HepG2 (cell line): ENCODE data around the gene PLEKHA6. TPM values are rescaled to one million over a fixed set of nuclear protein-coding genes. Genes with fewer than 3 reads are reported as not detected.

Experiments
- ATAC-seq: fragments of 200-7000 bp; cut with Tn5 transposase; 3 replicates; pipeline ENCODE4 v1.9.1; 2020; ENCODE audit warnings: mild to moderate bottlenecking, moderate library complexity
- BruUV-seq: library from RNA; stranded (reverse); fragments of 400-500 nt; replicated peaks from 2 replicates; lab custom pipeline; 2021; lab: Mats Ljungman, UMichigan
- CTCF ChIA-PET: fragments of 300-600 bp; formaldehyde crosslinking; extraction: SDS; loops from one replicate; lab custom pipeline; 2021; ENCODE audit warnings: low total read pairs, inconsistent platforms, low intra/inter-chr PET ratio; lab: Yijun Ruan, JAX
- POLR2A ChIA-PET: fragments of 350-600 bp; sonication (Branson Sonifier 250); formaldehyde crosslinking; loops from one replicate; lab custom pipeline; 2020; ENCODE audit warnings: antibody characterized with exemption, inconsistent platforms; lab: Yijun Ruan, JAX
- DNase-seq: peaks from one replicate; pipeline ENCODE4 v3.0.0-alpha.2; 2015; ENCODE audit warnings: low spot score
- FAIRE-seq: peaks from 3 replicates; lab custom pipeline; 2011; peaks lifted over from hg19 to GRCh38; lab: Jason Lieb, UNC
- H2AFZ ChIP-seq: one replicate; pipeline ENCODE4 v1.6.1; 2011; ENCODE audit warnings: low read length, inconsistent platforms
- H3K27ac ChIP-seq: fragments of 300-600 bp; 3 replicates; pipeline ENCODE4 v1.8.0; 2011; ENCODE audit warnings: mixed run types, mild to moderate bottlenecking, mixed read lengths, low read length, inconsistent platforms; ENCODE audit not compliant: insufficient read depth; ENCODE audit errors: extremely low read length
- H3K27me3 ChIP-seq, 2 experiments: fragments of 200-600 bp in 1 of 2; 2 replicates in 1 of 2; 3 replicates in 1 of 2; pipeline versions ENCODE4 v1.6.0 to v1.8.0; 2011; ENCODE audit warnings: low read length in 2 of 2, mild to moderate bottlenecking in 2 of 2, moderate library complexity in 2 of 2, inconsistent platforms in 1 of 2; ENCODE audit not compliant: insufficient read depth in 2 of 2, control insufficient read depth in 1 of 2
- H3K36me3 ChIP-seq, 2 experiments: fragments of 200-600 bp in 1 of 2; replicated peaks in 1 of 2; 2 replicates in 1 of 2; 3 replicates in 1 of 2; pipeline versions ENCODE4 v1.5.1 to v1.8.0; 2011; ENCODE audit warnings: low read length in 2 of 2, inconsistent platforms in 1 of 2; ENCODE audit not compliant: insufficient read depth in 2 of 2, control insufficient read depth in 1 of 2
- H3K4me1 ChIP-seq: 2 replicates; pipeline ENCODE4 v1.5.1; 2012; ENCODE audit warnings: low read length, inconsistent platforms; ENCODE audit not compliant: insufficient read depth
- H3K4me2 ChIP-seq: 2 replicates; pipeline ENCODE4 v1.6.0; 2011; ENCODE audit warnings: low read depth, low read length, inconsistent platforms
- H3K4me3 ChIP-seq, 3 experiments: fragments of 200-600 bp in 1 of 3; sonication (generic), shearing (Covaris generic) in 1 of 3; replicated peaks in 1 of 3; 2 replicates each; pipeline ENCODE4 v1.5.1; 2011 to 2016; ENCODE audit warnings: low read length in 3 of 3, inconsistent platforms in 2 of 3, low read depth in 2 of 3, mild to moderate bottlenecking in 2 of 3, control low read depth in 1 of 3, mixed read lengths in 1 of 3; ENCODE audit not compliant: insufficient read depth in 1 of 3
- H3K79me2 ChIP-seq: one replicate; pipeline ENCODE4 v1.6.1; 2011; ENCODE audit warnings: low read length, inconsistent platforms; ENCODE audit not compliant: insufficient read depth
- H3K9ac ChIP-seq: 2 replicates; pipeline ENCODE4 v1.6.0; 2011; ENCODE audit warnings: mild to moderate bottlenecking, low read depth, low read length, inconsistent platforms; ENCODE audit not compliant: insufficient read depth
- H3K9me3 ChIP-seq: 2 replicates; pipeline ENCODE4 v1.5.1; 2012; ENCODE audit warnings: mild to moderate bottlenecking, low read length
- H4K20me1 ChIP-seq: 2 replicates; pipeline ENCODE4 v1.6.0; 2011; ENCODE audit warnings: inconsistent platforms, mild to moderate bottlenecking, low read length, moderate library complexity; ENCODE audit not compliant: insufficient read depth
- AHDC1 ChIP-seq: sonication (generic); formaldehyde crosslinking; IDR thresholded peaks from 2 replicates; pipeline ENCODE4 v1.5.1; 2020; ENCODE audit warnings: mild to moderate bottlenecking, missing genetic modification reagents, borderline replicate concordance
- EEA1 ChIP-seq: sonication (generic); formaldehyde crosslinking; IDR thresholded peaks from 2 replicates; pipeline ENCODE4 v1.5.1; 2020; ENCODE audit warnings: mild to moderate bottlenecking, missing genetic modification reagents, borderline replicate concordance
- JUNB ChIP-seq: sonication (generic); formaldehyde crosslinking; IDR thresholded peaks from 2 replicates; pipeline ENCODE4 v1.8.0; 2022; ENCODE audit warnings: missing genetic modification reagents, mild to moderate bottlenecking, borderline replicate concordance
- TGIF2 ChIP-seq: IDR thresholded peaks from 2 replicates; pipeline ENCODE4 v1.6.1; 2016; ENCODE audit warnings: control low read depth, missing compliant biosample characterization
- ZNF629 ChIP-seq: sonication (generic); formaldehyde crosslinking; conservative IDR thresholded peaks from 2 replicates; pipeline ENCODE4 v1.5.0; 2020; ENCODE audit warnings: missing genetic modification reagents
- ZNF891 ChIP-seq: sonication (generic); formaldehyde crosslinking; IDR thresholded peaks from 2 replicates; pipeline ENCODE4 v1.5.0; 2020; ENCODE audit warnings: mild to moderate bottlenecking, missing genetic modification reagents
- WGBS: methylation state at CpG from one replicate; pipeline ENCODE4 v1.1.6; 2017; ENCODE audit warnings: low lambda C conversion rate; 5-methylcytosine and 5-hydroxymethylcytosine counted together
- in situ Hi-C: cut with HindIII; loops from 2 replicates; pipeline ENCODE4 v1.10.0; 2017; ENCODE audit warnings: low pct_unique_long_range_greater_than_20kb; ENCODE audit not compliant: extremely low pct_ligation_motif_present
- intact Hi-C: fragments of 100-400 bp; cut with micrococcal nuclease; formaldehyde crosslinking; loops from one replicate; pipeline ENCODE4 v1.10.0; 2022; ENCODE audit not compliant: unreplicated experiment
- polyA plus RNA-seq, 8 experiments: library from polyadenylated mRNA; depleted of rRNA in 3 of 8; stranded (reverse) in 7 of 8; unstranded in 1 of 8; fragments of >200 nt; fragmentation: Illumina TruSeq in 4 of 8; extraction: Trizol in 4 of 8; gene quantifications; 2 replicates each; pipeline versions ENCODE4 v1.2.1 to v1.2.3, GENCODE V29; 2011 to 2016; ENCODE audit warnings: low read depth in 4 of 8, missing spikeins in 1 of 8, mixed read lengths in 1 of 8; ENCODE audit not compliant: insufficient read depth in 1 of 8
- total RNA-seq, 5 experiments: library from RNA; depleted of rRNA; stranded (reverse); fragments of >200 nt; fragmentation: Illumina TruSeq; extraction: Trizol; gene quantifications; 2 replicates each; pipeline ENCODE4 v1.2.3, GENCODE V29; 2016; ENCODE audit warnings: low read depth in 1 of 5

The PLEKHA6 gene
- total and polyA plus RNA-seq, 2 of the 13 experiments (the other 11 are each of a cell fraction or from before 2014, with no cell fraction given), result 5.3 to 11.4 TPM

GRCh38 chr1:204216880-204217647 is 142.7 kb downstream of the PLEKHA6 start:
- CTCF ChIA-PET, result no interaction called here
- H3K4me2 ChIP-seq, result no peak overlapping the region
- H3K4me3 ChIP-seq, result no peak overlapping the region
- DNase-seq (no peak), FAIRE-seq (no peak), ATAC-seq (no peak)
- 86% methylated on average over 11 of the region's 11 CpGs for WGBS
- H3K9me3 ChIP-seq, result no peaks in the 10 kb centered on the region
- TF ChIP-seq AHDC1 (no peak), JUNB (CRISPR knock-in tag) (no peak), ZNF629 (CRISPR knock-in tag) (peak; percentile 80), EEA1 (CRISPR knock-in tag) (no peak), TGIF2 (CRISPR knock-in tag) (no peak), ZNF891 (CRISPR knock-in tag) (no peak)
- intact Hi-C loops (no loop called here), in situ Hi-C loops (no loop called here)
- BruUV-seq, result no TSS peak
- H3K27me3 ChIP-seq, result no peaks in the 10 kb centered on the region; a peak in 1 of 5 replicates
- H3K79me2 ChIP-seq, result peaks cover 10% of the 10 kb centered on the region
- no peaks in the 10 kb centered on the region for H4K20me1 ChIP-seq
- no peak overlapping the region for H3K27ac ChIP-seq
- POLR2A ChIA-PET, result no interaction called here
- H3K4me1 ChIP-seq, result peaks cover 22% of the 10 kb centered on the region
- peaks cover 2 to 12% of the 10 kb centered on the region in 2 experiments; a peak in 3 of 5 replicates for H3K36me3 ChIP-seq
- H3K9ac ChIP-seq, result no peak overlapping the region
- H2AFZ ChIP-seq, result no peak overlapping the region
